Type B pancreatic cell (in vitro differentiated cells): ENCODE data around the gene MORN1. TPM values are rescaled to one million over a fixed set of nuclear protein-coding genes. Genes with fewer than 3 reads are reported as not detected.
"Not testable (repeated sequence)": the region's sequence is repeated elsewhere in the genome, so short reads cannot be mapped to it uniquely, and the experiment has no call there.

Experiments
- DNase-seq: peaks from one replicate; pipeline ENCODE4 v3.0.0; 2021; ENCODE audit warnings: mixed read lengths; ENCODE audit not compliant: unreplicated experiment; ENCODE audit errors: extremely low spot score
- H3K27ac Mint-ChIP-seq: 2 replicates; pipeline ENCODE4 v1.8.0; 2021; ENCODE audit warnings: mild to moderate bottlenecking, mixed read lengths
- H3K27me3 Mint-ChIP-seq: 2 replicates; pipeline ENCODE4 v1.8.0; 2021; ENCODE audit warnings: mixed read lengths
- H3K36me3 Mint-ChIP-seq: 2 replicates; pipeline ENCODE4 v1.8.0; 2021; ENCODE audit warnings: mixed read lengths
- H3K4me1 Mint-ChIP-seq: one replicate; pipeline ENCODE4 v1.8.0; 2021; ENCODE audit warnings: mixed read lengths; ENCODE audit not compliant: unreplicated experiment
- H3K4me3 Mint-ChIP-seq: 2 replicates; pipeline ENCODE4 v1.8.0; 2021; ENCODE audit warnings: mild to moderate bottlenecking, mixed read lengths
- H3K9me3 Mint-ChIP-seq: 2 replicates; pipeline ENCODE4 v1.8.0; 2021; ENCODE audit warnings: mixed read lengths
- long read RNA-seq: library from polyadenylated mRNA; unstranded; transcript quantifications from one replicate; pipeline ENCODE4 v2.0.0, GENCODE V29; 2020
- total RNA-seq: library from RNA; stranded (reverse); gene quantifications from 2 replicates; pipeline ENCODE4 v1.2.1, GENCODE V29; 2021; ENCODE audit warnings: low replicate concordance
- TF ChIP-seq, protein P1 (sequence below): fragments of 200-600 bp; sonication (generic); conservative IDR thresholded peaks from 2 replicates; pipeline ENCODE4 v1.5.0; 2021; ENCODE audit warnings: antibody characterized with exemption, mild to moderate bottlenecking

Gene MORN1
- total RNA-seq: 17.7 and 27.5 TPM in 2 replicates
- long read RNA-seq, partial matches to known transcripts: 0 of 3 reads
- long read RNA-seq, other reads (novel, unspliced or antisense): 3 of 3 reads

GRCh38 chr1:2391041-2391930 lies at the start of gene MORN1, which contains the start of gene RER1:
MORN1 (minus strand) TSS chr1:2391554; CDS start chr1:2391533, 21 bp downstream.
RER1 (plus strand) TSS chr1:2391841; CDS start chr1:2395791, 3,950 bp downstream.
- peak; percentile 99 for DNase-seq
- Mint-ChIP-seq H3K27me3 (no peaks in the 10 kb centered on the region), H3K36me3 (peaks cover 3% of the 10 kb centered on the region), H3K9me3 (no peaks in the 10 kb centered on the region), H3K27ac (peak within 1 kb of the TSS; percentile 94), H3K4me3 (peak within 1 kb of the TSS; percentile 92), H3K4me1 (peaks cover 20% of the 10 kb centered on the region)
- TF ChIP-seq, protein P1, sequence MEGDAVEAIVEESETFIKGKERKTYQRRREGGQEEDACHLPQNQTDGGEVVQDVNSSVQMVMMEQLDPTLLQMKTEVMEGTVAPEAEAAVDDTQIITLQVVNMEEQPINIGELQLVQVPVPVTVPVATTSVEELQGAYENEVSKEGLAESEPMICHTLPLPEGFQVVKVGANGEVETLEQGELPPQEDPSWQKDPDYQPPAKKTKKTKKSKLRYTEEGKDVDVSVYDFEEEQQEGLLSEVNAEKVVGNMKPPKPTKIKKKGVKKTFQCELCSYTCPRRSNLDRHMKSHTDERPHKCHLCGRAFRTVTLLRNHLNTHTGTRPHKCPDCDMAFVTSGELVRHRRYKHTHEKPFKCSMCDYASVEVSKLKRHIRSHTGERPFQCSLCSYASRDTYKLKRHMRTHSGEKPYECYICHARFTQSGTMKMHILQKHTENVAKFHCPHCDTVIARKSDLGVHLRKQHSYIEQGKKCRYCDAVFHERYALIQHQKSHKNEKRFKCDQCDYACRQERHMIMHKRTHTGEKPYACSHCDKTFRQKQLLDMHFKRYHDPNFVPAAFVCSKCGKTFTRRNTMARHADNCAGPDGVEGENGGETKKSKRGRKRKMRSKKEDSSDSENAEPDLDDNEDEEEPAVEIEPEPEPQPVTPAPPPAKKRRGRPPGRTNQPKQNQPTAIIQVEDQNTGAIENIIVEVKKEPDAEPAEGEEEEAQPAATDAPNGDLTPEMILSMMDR: no peak

- H3K36me3 Mint-ChIP-seq, H3K4me3 Mint-ChIP-seq, H3K9me3 Mint-ChIP-seq, H3K27ac Mint-ChIP-seq, H3K4me1 Mint-ChIP-seq: not testable (repeated sequence)
- DNase-seq: peak; percentile 84
- H3K27me3 Mint-ChIP-seq: peaks cover 42% of the 10 kb centered on the region
Measured at GRCh38 chr1:2440346-2440745, 49.0 kb upstream of the MORN1 start.

DNA sequence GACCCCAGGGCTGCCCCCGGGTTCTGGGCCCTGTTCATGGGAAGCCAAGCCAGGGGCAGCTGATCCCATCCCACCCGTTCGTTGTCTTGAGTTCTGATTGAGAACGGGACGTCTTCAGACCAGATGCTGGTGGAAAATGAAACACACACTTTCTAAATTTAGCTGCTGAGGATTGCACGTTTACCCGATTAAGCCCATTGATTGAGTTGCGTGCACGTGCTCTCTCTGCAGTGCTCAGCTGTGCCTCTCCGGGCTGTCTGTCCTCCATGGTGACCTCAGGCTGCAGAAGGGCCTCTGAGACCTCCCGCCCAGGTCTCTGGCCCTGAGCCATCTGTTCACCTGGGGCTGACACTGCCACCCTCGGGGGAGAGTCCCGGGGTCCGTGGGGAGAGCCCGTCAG lies 48.0 kb upstream of the MORN1 start:
- H3K4me1 Mint-ChIP-seq: no peaks in the 10 kb centered on the region
- TF ChIP-seq, protein P1: no peak
- peaks cover 36% of the 10 kb centered on the region for H3K27me3 Mint-ChIP-seq
- no peak for DNase-seq
- H3K36me3 Mint-ChIP-seq: no peaks in the 10 kb centered on the region
- no peak overlapping the region for H3K27ac Mint-ChIP-seq
- no peak overlapping the region for H3K4me3 Mint-ChIP-seq
- H3K9me3 Mint-ChIP-seq: no peaks in the 10 kb centered on the region

- no peak for DNase-seq
- Mint-ChIP-seq H3K4me1 (no peaks in the 10 kb centered on the region), H3K36me3 (no peaks in the 10 kb centered on the region), H3K4me3 (no peak overlapping the region), H3K27me3 (peaks cover 37% of the 10 kb centered on the region), H3K27ac (no peak overlapping the region), H3K9me3 (no peaks in the 10 kb centered on the region)
- TF ChIP-seq, protein P1: no peak
Measured at GRCh38 chr1:2438641-2439040, 47.3 kb upstream of the MORN1 start.

GRCh38 chr1:2438038-2438437 lies 46.7 kb upstream of the MORN1 start:
- no peak for DNase-seq
- no peaks in the 10 kb centered on the region for H3K4me1 Mint-ChIP-seq
- H3K27ac Mint-ChIP-seq: no peak overlapping the region
- H3K36me3 Mint-ChIP-seq: no peaks in the 10 kb centered on the region
- H3K4me3 Mint-ChIP-seq: no peak overlapping the region
- H3K27me3 Mint-ChIP-seq: peaks cover 41% of the 10 kb centered on the region
- TF ChIP-seq, protein P1: no peak
- H3K9me3 Mint-ChIP-seq: no peaks in the 10 kb centered on the region

- no peak overlapping the region for H3K4me3 Mint-ChIP-seq
- peak overlapping the region; percentile 64 for H3K27ac Mint-ChIP-seq
- DNase-seq: no peak
- H3K27me3 Mint-ChIP-seq: peaks cover 40% of the 10 kb centered on the region
- no peaks in the 10 kb centered on the region for H3K36me3 Mint-ChIP-seq
- H3K4me1 Mint-ChIP-seq: no peaks in the 10 kb centered on the region
- TF ChIP-seq, protein P1: no peak
- H3K9me3 Mint-ChIP-seq: no peaks in the 10 kb centered on the region
Measured at GRCh38 chr1:2437617-2438016, 46.3 kb upstream of the MORN1 start.
